ENCODE data around the gene CCDC158. TPM values are rescaled to one million over a fixed set of nuclear protein-coding genes. Genes with fewer than 3 reads are reported as not detected.
A peak's percentile ranks its signal among the peaks of the same experiment; 100 is the strongest.

Gene CCDC158
- polyA plus RNA-seq, 3 donors from 2014 or later, result not detected

DNA sequence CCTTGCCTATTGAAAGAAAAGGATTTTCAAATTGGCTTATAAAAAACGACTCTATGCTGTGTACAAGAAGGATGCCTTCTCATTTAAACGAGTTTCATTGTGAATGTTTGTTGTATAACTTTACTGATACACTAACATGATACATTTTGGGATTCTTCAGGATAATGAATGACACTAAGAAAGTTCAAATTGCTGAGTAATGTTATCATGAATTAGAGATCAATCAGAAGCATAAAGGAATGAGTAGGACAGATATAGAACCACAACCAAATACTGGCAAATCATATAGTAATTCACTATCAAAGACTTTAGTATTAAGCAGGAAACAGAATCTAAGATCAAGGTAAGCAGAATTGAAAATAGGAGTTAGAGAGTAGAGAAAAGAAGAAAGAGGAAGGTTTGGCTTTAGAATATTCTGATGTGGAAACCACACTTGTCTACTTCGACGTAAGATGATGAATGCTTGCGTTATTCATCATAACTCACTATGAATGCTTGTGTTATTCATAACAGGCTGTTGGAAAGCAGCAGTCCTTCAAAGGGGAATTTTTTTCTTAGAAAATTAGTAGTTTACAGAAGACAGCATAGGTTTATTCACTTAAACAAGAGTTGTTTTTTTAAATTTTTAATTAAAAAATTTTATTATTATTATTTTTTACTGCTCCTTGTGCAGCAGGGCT is 13.4 kb downstream of the CCDC158 start:
- DNase-seq, result no peak
- H3K4me1 Mint-ChIP-seq, result no peaks in the 10 kb centered on the region

DNA sequence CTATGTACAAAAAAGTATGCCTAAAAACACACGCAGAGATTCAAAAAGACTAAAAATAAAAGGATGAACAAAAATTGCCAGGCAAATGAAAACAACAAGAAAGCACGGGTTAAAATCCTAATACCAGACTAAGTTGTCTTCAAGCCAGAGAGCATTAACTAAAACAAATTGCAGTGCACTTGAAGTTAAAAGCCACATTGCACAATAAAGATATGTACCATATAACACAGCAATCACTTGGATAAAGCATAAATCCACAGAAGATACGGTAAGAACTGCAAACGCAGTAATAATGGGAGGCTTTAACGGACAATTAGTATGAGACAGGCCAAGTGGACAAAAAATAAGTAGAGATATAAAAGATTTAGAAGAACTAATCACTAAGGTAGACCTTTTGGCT is 14.9 kb downstream of the CCDC158 start:
- H3K4me1 Mint-ChIP-seq, result no peaks in the 10 kb centered on the region
- H3K27me3 Mint-ChIP-seq (ENCODE audit: low read depth in 3 of 3), result peaks cover 1 to 11% (median 5%) of the 10 kb centered on the region in 3 donors
- H3K4me3 Mint-ChIP-seq, result no peak overlapping the region
- H3K36me3 Mint-ChIP-seq, result no peaks in the 10 kb centered on the region
- no peaks in the 10 kb centered on the region for H3K9me3 Mint-ChIP-seq
- DNase-seq, result no peak
- H3K27ac Mint-ChIP-seq, result no peak overlapping the region

More for the DNA sequence above, 13.4 kb downstream of the CCDC158 start:
- H3K4me3 Mint-ChIP-seq, result no peak overlapping the region
- H3K27me3 Mint-ChIP-seq (ENCODE audit: low read depth in 3 of 3), result peaks cover 1 to 6% (median 5%) of the 10 kb centered on the region in 3 donors
- H3K9me3 Mint-ChIP-seq, result no peaks in the 10 kb centered on the region
- no peak overlapping the region for H3K27ac Mint-ChIP-seq
- H3K36me3 Mint-ChIP-seq, result no peaks in the 10 kb centered on the region

- no peaks in the 10 kb centered on the region for H3K4me1 Mint-ChIP-seq
- H3K27ac Mint-ChIP-seq, result no peak overlapping the region
- H3K36me3 Mint-ChIP-seq, result no peaks in the 10 kb centered on the region
- H3K4me3 Mint-ChIP-seq, result no peak overlapping the region
- peaks cover 0 to 2% (median 0%) of the 10 kb centered on the region in 6 donors for H3K9me3 Mint-ChIP-seq
- DNase-seq, result no peak
- peaks cover 1 to 14% (median 12%) of the 10 kb centered on the region in 3 donors for H3K27me3 Mint-ChIP-seq (ENCODE audit: low read depth in 3 of 3)
Measured at GRCh38 chr4:76401654-76402053, 19.3 kb downstream of the CCDC158 start.

GRCh38 chr4:76388160-76388908 is 32.6 kb downstream of the CCDC158 start:
- no peak overlapping the region for H3K27ac Mint-ChIP-seq
- DNase-seq, result no peak
- no peak overlapping the region for H3K4me3 Mint-ChIP-seq
- H3K27me3 Mint-ChIP-seq (ENCODE audit: low read depth in 3 of 3), result peaks cover 7 to 19% (median 11%) of the 10 kb centered on the region in 3 donors
- no peaks in the 10 kb centered on the region for H3K4me1 Mint-ChIP-seq
- peaks cover 3 to 28% (median 17%) of the 10 kb centered on the region in 6 donors for H3K9me3 Mint-ChIP-seq
- peaks cover 5 to 9% (median 6%) of the 10 kb centered on the region in 3 donors for H3K36me3 Mint-ChIP-seq

DNA sequence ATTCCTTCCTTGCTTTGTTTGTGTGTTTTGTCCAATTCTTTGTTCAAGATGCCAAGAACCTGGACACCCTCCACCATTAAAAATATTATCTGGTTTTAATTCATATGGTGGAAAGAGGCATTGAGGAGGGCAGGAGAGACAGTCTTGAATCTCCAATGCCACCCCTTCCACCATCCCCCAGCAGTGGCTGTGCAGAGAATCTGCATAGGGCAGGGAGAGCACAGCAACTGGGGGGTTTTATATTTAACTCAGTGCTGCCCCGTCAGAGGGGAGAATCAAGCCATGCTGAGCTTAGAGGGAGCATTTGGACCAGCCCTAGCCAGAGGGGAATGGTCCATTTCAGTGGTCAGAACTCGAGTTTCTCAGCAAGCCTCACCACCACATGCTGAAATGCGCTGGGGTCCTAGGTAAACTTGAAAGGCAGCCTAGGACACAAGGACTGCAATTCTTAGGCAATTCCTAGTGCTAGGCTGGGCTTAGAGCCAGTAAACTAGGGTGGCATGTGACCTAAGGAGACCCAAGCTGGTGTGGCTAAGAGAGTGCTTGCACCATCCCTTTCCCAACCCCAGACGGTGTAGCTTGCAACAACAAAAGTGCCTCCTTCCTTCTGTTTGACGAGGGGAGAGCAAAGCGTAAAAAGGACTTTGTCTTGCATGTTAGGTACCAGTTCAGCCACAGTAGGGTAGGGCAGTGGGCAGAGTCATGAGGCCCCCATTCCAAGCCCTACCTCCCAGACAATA is 34.2 kb downstream of the CCDC158 start:
- H3K27me3 Mint-ChIP-seq (ENCODE audit: low read depth in 3 of 3), result peaks cover 7 to 18% (median 11%) of the 10 kb centered on the region in 3 donors

DNA sequence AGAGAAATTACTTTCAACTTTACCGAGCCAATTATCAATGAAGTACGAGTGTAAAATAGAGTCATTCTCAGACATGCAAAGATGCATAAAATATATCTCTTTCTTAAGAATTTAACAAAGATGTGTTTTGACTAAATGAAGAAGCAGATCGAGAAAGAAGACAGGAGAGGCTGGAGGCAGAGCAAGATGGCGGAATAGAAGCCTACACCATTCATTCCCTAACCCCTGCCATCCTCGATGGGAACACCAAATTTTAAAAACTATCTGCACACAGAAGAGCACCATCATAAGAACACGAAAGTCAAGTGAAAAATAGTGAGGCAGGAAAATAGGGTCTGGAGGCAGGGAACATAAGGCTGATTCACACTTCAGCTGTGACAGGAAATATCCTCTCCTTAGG is 35.0 kb downstream of the CCDC158 start:
- H3K27ac Mint-ChIP-seq, result no peak overlapping the region
- H3K27me3 Mint-ChIP-seq (ENCODE audit: low read depth in 3 of 3), result peaks cover 7 to 18% (median 8%) of the 10 kb centered on the region in 3 donors

More for the DNA sequence above, 34.2 kb downstream of the CCDC158 start:
- Mint-ChIP-seq H3K36me3 (peaks cover 5 to 9% (median 6%) of the 10 kb centered on the region in 3 donors), H3K9me3 (peaks cover 3 to 28% (median 16%) of the 10 kb centered on the region in 6 donors), H3K4me1 (no peaks in the 10 kb centered on the region), H3K27ac (no peak overlapping the region), H3K4me3 (no peak overlapping the region)
- DNase-seq, result no peak

GRCh38 chr4:76384052-76384451 is 36.9 kb downstream of the CCDC158 start:
- H3K27me3 Mint-ChIP-seq (ENCODE audit: low read depth in 3 of 3), result peaks cover 2 to 11% (median 7%) of the 10 kb centered on the region in 3 donors
- H3K36me3 Mint-ChIP-seq, result peaks cover 0 to 6% (median 0%) of the 10 kb centered on the region in 3 donors
- no peak overlapping the region for H3K4me3 Mint-ChIP-seq
- DNase-seq, result no peak
- H3K27ac Mint-ChIP-seq, result no peak overlapping the region
- H3K9me3 Mint-ChIP-seq, result peaks cover 0 to 9% (median 2%) of the 10 kb centered on the region in 6 donors
- no peaks in the 10 kb centered on the region for H3K4me1 Mint-ChIP-seq

More for the DNA sequence above, 35.0 kb downstream of the CCDC158 start:
- Mint-ChIP-seq H3K4me3 (no peak overlapping the region), H3K9me3 (peaks cover 3 to 28% (median 15%) of the 10 kb centered on the region in 6 donors), H3K4me1 (no peaks in the 10 kb centered on the region), H3K36me3 (peaks cover 5 to 9% (median 6%) of the 10 kb centered on the region in 3 donors)
- no peak for DNase-seq

GRCh38 chr4:76383001-76383400 is 37.9 kb downstream of the CCDC158 start:
- H3K9me3 Mint-ChIP-seq, result no peaks in the 10 kb centered on the region
- no peaks in the 10 kb centered on the region for H3K4me1 Mint-ChIP-seq
- DNase-seq, result no peak
- H3K27ac Mint-ChIP-seq, result peak overlapping the region in 1 of 6 donors; percentile 2
- no peaks in the 10 kb centered on the region for H3K36me3 Mint-ChIP-seq
- H3K4me3 Mint-ChIP-seq, result no peak overlapping the region
- peaks cover 2 to 9% (median 7%) of the 10 kb centered on the region in 3 donors for H3K27me3 Mint-ChIP-seq (ENCODE audit: low read depth in 3 of 3)

DNA sequence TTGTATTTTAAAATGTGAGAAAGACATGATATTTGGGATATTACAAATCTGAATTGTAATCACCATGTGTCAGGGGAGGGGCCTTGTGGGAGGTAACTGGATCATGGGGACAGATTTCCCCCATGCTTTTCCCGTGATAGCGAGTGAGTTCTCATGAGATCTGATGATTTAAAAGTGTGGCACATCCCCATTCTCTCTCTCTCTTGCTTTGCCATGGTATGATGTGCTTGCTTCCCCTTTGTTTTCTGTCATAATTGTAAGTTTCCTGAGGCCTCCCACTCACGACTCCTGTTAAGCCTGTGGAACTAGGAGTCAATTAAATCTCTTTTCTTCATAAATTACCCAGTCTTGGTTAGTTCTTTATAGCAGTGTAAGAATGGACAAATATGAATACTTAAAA is 39.0 kb downstream of the CCDC158 start:
- Mint-ChIP-seq H3K36me3 (no peaks in the 10 kb centered on the region), H3K4me3 (no peak overlapping the region), H3K27ac (no peak overlapping the region), H3K27me3 (ENCODE audit: low read depth in 3 of 3) (peaks cover 2 to 9% (median 9%) of the 10 kb centered on the region in 3 donors), H3K4me1 (no peaks in the 10 kb centered on the region), H3K9me3 (no peaks in the 10 kb centered on the region)
- DNase-seq, result no peak

DNA sequence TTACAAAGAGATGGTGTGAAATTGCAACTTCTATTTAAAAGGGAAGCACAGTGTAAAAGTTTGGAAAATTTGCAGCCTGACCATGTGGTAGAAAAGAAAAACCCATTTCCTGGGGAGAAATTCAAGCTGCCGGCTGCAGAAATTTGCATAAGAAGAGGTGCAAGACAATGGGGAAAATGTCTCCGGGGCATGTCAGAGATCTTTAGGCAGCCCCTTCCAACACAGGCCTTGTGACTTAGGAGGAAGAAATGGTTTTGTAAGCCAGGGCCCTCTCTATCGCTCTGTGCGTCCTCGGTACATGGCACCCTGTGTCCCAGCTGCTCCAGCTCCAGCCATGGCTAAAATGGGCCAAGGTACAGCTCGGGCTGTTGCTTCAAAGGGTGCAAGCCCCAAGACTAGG is 40.4 kb downstream of the CCDC158 start:
- H3K27ac Mint-ChIP-seq, result no peak overlapping the region
- no peaks in the 10 kb centered on the region for H3K36me3 Mint-ChIP-seq
- no peak overlapping the region for H3K4me3 Mint-ChIP-seq
- H3K9me3 Mint-ChIP-seq, result no peaks in the 10 kb centered on the region
- DNase-seq, result no peak
- H3K4me1 Mint-ChIP-seq, result no peaks in the 10 kb centered on the region
- peaks cover 2 to 11% (median 5%) of the 10 kb centered on the region in 3 donors for H3K27me3 Mint-ChIP-seq (ENCODE audit: low read depth in 3 of 3)

DNA sequence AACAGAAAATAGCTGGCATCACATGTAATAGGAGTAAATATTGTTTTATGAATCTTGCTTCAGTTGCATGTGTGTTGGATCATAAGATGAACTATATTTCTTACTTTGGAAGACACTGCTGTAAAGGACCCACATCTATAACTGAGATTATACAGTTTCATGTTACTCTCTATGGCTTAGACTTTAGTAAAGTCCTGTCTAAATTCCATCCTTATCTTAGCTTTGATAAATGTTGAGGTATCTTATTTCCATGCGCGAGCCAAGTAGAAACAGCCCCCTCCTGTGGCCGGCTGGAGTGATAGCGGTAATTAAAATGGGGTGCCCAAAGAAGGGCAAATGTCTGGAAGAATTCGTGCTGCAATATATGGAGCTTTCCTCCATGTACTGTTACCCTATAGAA is 43.0 kb downstream of the CCDC158 start:
- no peak overlapping the region for H3K4me3 Mint-ChIP-seq
- no peaks in the 10 kb centered on the region for H3K36me3 Mint-ChIP-seq
- peaks cover 0 to 4% (median 2%) of the 10 kb centered on the region in 3 donors for H3K27me3 Mint-ChIP-seq (ENCODE audit: low read depth in 3 of 3)
- H3K27ac Mint-ChIP-seq, result no peak overlapping the region
- DNase-seq, result peak; percentile 34 to 45 (median 35)
- H3K9me3 Mint-ChIP-seq, result no peaks in the 10 kb centered on the region
- no peaks in the 10 kb centered on the region for H3K4me1 Mint-ChIP-seq

- no peaks in the 10 kb centered on the region for H3K9me3 Mint-ChIP-seq
- peaks cover 0 to 4% (median 2%) of the 10 kb centered on the region in 3 donors for H3K27me3 Mint-ChIP-seq (ENCODE audit: low read depth in 3 of 3)
- DNase-seq, result no peak
- H3K27ac Mint-ChIP-seq, result no peak overlapping the region
- H3K4me1 Mint-ChIP-seq, result no peaks in the 10 kb centered on the region
- H3K4me3 Mint-ChIP-seq, result no peak overlapping the region
- H3K36me3 Mint-ChIP-seq, result no peaks in the 10 kb centered on the region
Measured at GRCh38 chr4:76377481-76377901, 43.5 kb downstream of the CCDC158 start.

DNA sequence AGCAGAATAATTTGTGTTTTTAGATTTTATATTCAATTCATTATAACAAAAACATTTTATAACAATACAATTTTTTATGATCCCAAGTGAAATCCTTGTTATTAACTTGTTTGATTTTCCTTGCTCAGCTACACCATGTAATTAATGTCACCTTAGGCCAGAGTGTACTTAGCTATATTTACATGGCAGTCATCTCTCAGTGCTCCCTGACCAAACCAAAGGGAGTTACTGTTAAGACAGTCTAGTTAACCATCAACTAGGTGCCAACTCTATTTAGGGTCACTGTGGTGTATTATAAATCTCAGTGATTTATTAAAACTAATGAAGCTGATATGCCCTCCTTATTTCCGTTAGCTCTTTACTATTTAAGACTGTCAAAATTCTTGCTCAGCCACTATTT is 44.4 kb downstream of the CCDC158 start:
- Mint-ChIP-seq H3K4me3 (no peak overlapping the region), H3K27ac (no peak overlapping the region), H3K4me1 (no peaks in the 10 kb centered on the region), H3K9me3 (no peaks in the 10 kb centered on the region), H3K36me3 (no peaks in the 10 kb centered on the region), H3K27me3 (ENCODE audit: low read depth in 3 of 3) (peaks cover 0 to 4% (median 2%) of the 10 kb centered on the region in 3 donors)
- no peak for DNase-seq

DNA sequence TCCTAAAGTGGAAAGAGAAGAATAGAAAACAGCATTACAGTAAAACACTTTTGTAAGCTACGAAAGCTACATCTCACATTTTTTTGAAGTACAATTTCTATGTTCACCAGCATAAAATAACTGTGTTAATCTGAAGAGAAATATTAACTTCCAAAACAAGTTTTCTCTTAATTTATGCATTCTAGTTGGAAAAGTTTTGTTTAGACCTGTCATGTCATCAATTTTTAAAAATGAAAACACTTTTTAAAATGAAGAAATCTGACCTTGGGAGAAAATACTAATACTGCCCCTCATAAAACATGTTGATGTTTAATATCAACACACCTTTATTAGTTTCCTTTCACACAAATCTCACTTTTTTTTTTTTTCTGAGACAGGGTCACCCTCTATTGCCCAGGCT is 45.2 kb downstream of the CCDC158 start:
- no peak for DNase-seq
- peaks cover 0 to 4% (median 2%) of the 10 kb centered on the region in 3 donors for H3K27me3 Mint-ChIP-seq (ENCODE audit: low read depth in 3 of 3)
- H3K36me3 Mint-ChIP-seq, result no peaks in the 10 kb centered on the region
- H3K4me1 Mint-ChIP-seq, result no peaks in the 10 kb centered on the region
- H3K4me3 Mint-ChIP-seq, result no peak overlapping the region
- no peak overlapping the region for H3K27ac Mint-ChIP-seq
- no peaks in the 10 kb centered on the region for H3K9me3 Mint-ChIP-seq

Data from immature natural killer cell (primary cell).